HEK293T (cell line): ENCODE results near the gene PAPPA.

Experiments
- ARNT ChIP-seq: fragments of 450-650 bp; IDR thresholded peaks from 2 replicates; pipeline ENCODE4 v1.6.1; 2017; ENCODE audit warnings: mild to moderate bottlenecking
- CTBP1 ChIP-seq: fragments of 450-650 bp; IDR thresholded peaks from 2 replicates; pipeline ENCODE4 v1.6.1; 2016; ENCODE audit warnings: borderline replicate concordance
- ELF4 ChIP-seq: fragments of 450-650 bp; IDR thresholded peaks from 2 replicates; pipeline ENCODE4 v1.6.1; 2017; ENCODE audit warnings: antibody characterized with exemption
- FOXA1 ChIP-seq: fragments of 450-650 bp; IDR thresholded peaks from 2 replicates; pipeline ENCODE4 v1.6.1; 2016; ENCODE audit warnings: mild to moderate bottlenecking
- FOXK2 ChIP-seq: fragments of 450-650 bp; IDR thresholded peaks from 2 replicates; pipeline ENCODE4 v1.6.1; 2016; ENCODE audit warnings: mild to moderate bottlenecking
- FOXM1 ChIP-seq: fragments of 450-650 bp; IDR thresholded peaks from 2 replicates; pipeline ENCODE4 v1.6.1; 2017; ENCODE audit warnings: mild to moderate bottlenecking, borderline replicate concordance
- L3MBTL2 ChIP-seq: fragments of 450-650 bp; conservative IDR thresholded peaks from 2 replicates; pipeline ENCODE4 v1.6.1; 2016; ENCODE audit warnings: mild to moderate bottlenecking
- PKNOX1 ChIP-seq: fragments of 450-650 bp; IDR thresholded peaks from 2 replicates; pipeline ENCODE4 v1.6.1; 2016
- SP1 ChIP-seq: fragments of 450-650 bp; IDR thresholded peaks from 2 replicates; pipeline ENCODE4 v1.6.1; 2017
- ZNF384 ChIP-seq: fragments of 450-650 bp; IDR thresholded peaks from 2 replicates; pipeline ENCODE4 v1.6.1; 2016

GRCh38 chr9:116303270-116303669 is 149.7 kb downstream of the PAPPA start:
- TF ChIP-seq FOXM1 = no peak
- TF ChIP-seq ZNF384 = no peak
- no peak for TF ChIP-seq FOXA1
- TF ChIP-seq ELF4 = no peak
- TF ChIP-seq SP1 = no peak
- no peak for TF ChIP-seq PKNOX1
- no peak for TF ChIP-seq CTBP1
- TF ChIP-seq FOXK2 = no peak
- TF ChIP-seq ARNT = no peak
- no peak for TF ChIP-seq L3MBTL2
